Measurements from ENCODE around the gene POLE.

DNA sequence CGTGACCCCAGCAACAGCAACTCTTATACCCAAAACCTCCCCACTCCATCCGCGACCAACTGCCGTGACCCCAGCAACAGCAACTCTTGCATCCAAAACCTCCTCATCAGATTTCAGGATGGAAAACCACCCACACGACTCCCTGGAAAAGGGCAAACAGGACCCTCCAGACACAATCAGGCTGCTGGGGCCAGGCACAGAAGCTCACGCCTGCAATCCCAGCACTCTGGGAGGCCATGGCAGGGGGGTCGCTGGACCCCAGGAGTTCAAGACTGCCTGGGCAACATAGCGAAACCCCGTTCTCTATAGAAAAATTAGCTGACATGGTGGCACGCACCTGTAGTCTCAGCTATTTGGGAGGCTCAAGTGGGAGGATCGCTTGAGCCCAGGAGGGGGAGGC lies 43.2 kb upstream of the POLE start:
- TF ChIP-seq, protein P1, sequence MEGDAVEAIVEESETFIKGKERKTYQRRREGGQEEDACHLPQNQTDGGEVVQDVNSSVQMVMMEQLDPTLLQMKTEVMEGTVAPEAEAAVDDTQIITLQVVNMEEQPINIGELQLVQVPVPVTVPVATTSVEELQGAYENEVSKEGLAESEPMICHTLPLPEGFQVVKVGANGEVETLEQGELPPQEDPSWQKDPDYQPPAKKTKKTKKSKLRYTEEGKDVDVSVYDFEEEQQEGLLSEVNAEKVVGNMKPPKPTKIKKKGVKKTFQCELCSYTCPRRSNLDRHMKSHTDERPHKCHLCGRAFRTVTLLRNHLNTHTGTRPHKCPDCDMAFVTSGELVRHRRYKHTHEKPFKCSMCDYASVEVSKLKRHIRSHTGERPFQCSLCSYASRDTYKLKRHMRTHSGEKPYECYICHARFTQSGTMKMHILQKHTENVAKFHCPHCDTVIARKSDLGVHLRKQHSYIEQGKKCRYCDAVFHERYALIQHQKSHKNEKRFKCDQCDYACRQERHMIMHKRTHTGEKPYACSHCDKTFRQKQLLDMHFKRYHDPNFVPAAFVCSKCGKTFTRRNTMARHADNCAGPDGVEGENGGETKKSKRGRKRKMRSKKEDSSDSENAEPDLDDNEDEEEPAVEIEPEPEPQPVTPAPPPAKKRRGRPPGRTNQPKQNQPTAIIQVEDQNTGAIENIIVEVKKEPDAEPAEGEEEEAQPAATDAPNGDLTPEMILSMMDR (conservative IDR thresholded peaks at IDR 0.05 in 1 of 2, IDR thresholded peaks at IDR 0.05 in 1 of 2; ENCODE audit: low read depth in 1 of 2, low read length in 2 of 2) = no peak
- no peak for TF ChIP-seq EZH2 (IDR thresholded peaks at IDR 0.05; ENCODE audit: low read length, missing control alignments)

Measured in fibroblast of lung (primary cell).